DND-41 (cell line): Measurements from ENCODE around the gene TOMT.

ENCODE experiments used
- ATAC-seq: fragments of 200-7000 bp; cut with Tn5 transposase; 3 replicates; pipeline ENCODE4 v1.9.1; 2021; ENCODE audit warnings: low read depth; ENCODE audit not compliant: insufficient read depth
- DNase-seq: peaks from one replicate; pipeline ENCODE4 v3.0.0-alpha.2; 2020
- H2AFZ ChIP-seq: 2 replicates; pipeline ENCODE4 v1.6.0; 2012; ENCODE audit warnings: low read depth, low read length
- H3K27ac ChIP-seq: 2 replicates; pipeline ENCODE4 v1.5.1; 2012; ENCODE audit warnings: low read length, inconsistent platforms
- H3K27me3 ChIP-seq: fragments of 200-600 bp; sonication (generic); 2 replicates; pipeline ENCODE4 v1.6.0; 2012; ENCODE audit warnings: low read length, mild to moderate bottlenecking, inconsistent platforms; ENCODE audit not compliant: insufficient read depth, poor library complexity
- H3K36me3 ChIP-seq: 2 replicates; pipeline ENCODE4 v1.5.1; 2012; ENCODE audit warnings: low read length, inconsistent platforms; ENCODE audit not compliant: insufficient read depth
- H3K4me1 ChIP-seq: 2 replicates; pipeline ENCODE4 v1.5.1; 2012; ENCODE audit warnings: mild to moderate bottlenecking, low read length; ENCODE audit not compliant: insufficient read depth
- H3K4me2 ChIP-seq: 2 replicates; pipeline ENCODE4 v1.6.0; 2012; ENCODE audit warnings: mild to moderate bottlenecking, moderate library complexity, low read length, inconsistent platforms; ENCODE audit not compliant: insufficient read depth
- H3K4me3 ChIP-seq, 2 experiments: fragments of 200-600 bp in 1 of 2; shearing (Covaris generic) in 1 of 2; 2 replicates each; pipeline ENCODE4 v1.5.1; 2012 to 2016; ENCODE audit warnings: inconsistent platforms in 2 of 2, low read length in 2 of 2, mild to moderate bottlenecking in 2 of 2, low read depth in 1 of 2, moderate library complexity in 1 of 2
- H3K79me2 ChIP-seq: 2 replicates; pipeline ENCODE4 v1.6.0; 2012; ENCODE audit warnings: low read length, inconsistent platforms; ENCODE audit not compliant: insufficient read depth
- H3K9ac ChIP-seq: 2 replicates; pipeline ENCODE4 v1.6.0; 2012; ENCODE audit warnings: low read depth, mild to moderate bottlenecking, inconsistent platforms, low read length, moderate library complexity
- H3K9me3 ChIP-seq: 2 replicates; pipeline ENCODE4 v1.5.1; 2012; ENCODE audit warnings: low read length, moderate library complexity, mild to moderate bottlenecking, inconsistent platforms; ENCODE audit not compliant: insufficient read depth, severe bottlenecking
- H4K20me1 ChIP-seq: 2 replicates; pipeline ENCODE4 v1.6.0; 2012; ENCODE audit warnings: low read length; ENCODE audit not compliant: insufficient read depth
- CTCF ChIP-seq: IDR thresholded peaks from 2 replicates; pipeline ENCODE4 v1.5.1; 2012; ENCODE audit warnings: borderline replicate concordance, low read length, moderate library complexity, mild to moderate bottlenecking; ENCODE audit not compliant: poor library complexity, severe bottlenecking; ENCODE audit errors: extremely low read depth
- EZH2 ChIP-seq: IDR thresholded peaks from 3 replicates; pipeline ENCODE4 v1.6.1; 2012; ENCODE audit warnings: borderline replicate concordance, low read depth, mild to moderate bottlenecking, moderate library complexity, low read length, inconsistent platforms; ENCODE audit not compliant: severe bottlenecking

Gene TOMT

GRCh38 chr11:72098741-72099140 is 7.0 kb upstream of the TOMT start:
- Histone ChIP-seq H2AFZ (no peak overlapping the region), H4K20me1 (0 out of 2 replicates have a peak, but pooled peaks cover 2% of the 10 kb centered on the region), H3K4me2 (no peak overlapping the region), H3K9ac (no peak overlapping the region), H3K79me2 (peaks cover 44% of the 10 kb centered on the region), H3K4me1 (peaks cover 32% of the 10 kb centered on the region), H3K4me3 (no peak overlapping the region), H3K36me3 (peaks cover 66% of the 10 kb centered on the region), H3K9me3 (no peaks in the 10 kb centered on the region), H3K27ac (no peak overlapping the region), H3K27me3 (no peaks in the 10 kb centered on the region)
- DNase-seq (no peak), ATAC-seq (no peak)
- TF ChIP-seq CTCF (no peak), EZH2 (no peak)

- Histone ChIP-seq H3K4me2 (0 out of 2 replicates have a peak overlapping the region, but pooled peaks have one; percentile 88), H2AFZ (no peak overlapping the region), H3K27me3 (no peaks in the 10 kb centered on the region), H4K20me1 (0 out of 2 replicates have a peak, but pooled peaks cover 2% of the 10 kb centered on the region), H3K4me1 (peaks cover 38% of the 10 kb centered on the region), H3K4me3 (no peak overlapping the region), H3K79me2 (peaks cover 44% of the 10 kb centered on the region), H3K9ac (no peak overlapping the region), H3K9me3 (no peaks in the 10 kb centered on the region), H3K36me3 (peaks cover 57% of the 10 kb centered on the region), H3K27ac (no peak overlapping the region; the same call in 1 of the 2 replicates)
- DNase-seq = no peak
- TF ChIP-seq CTCF = no peak
- no peak for ATAC-seq
Measured at GRCh38 chr11:72100009-72100408, 5.7 kb upstream of the TOMT start.

- Histone ChIP-seq H3K9ac (0 out of 2 replicates have a peak overlapping the region, but pooled peaks have one; percentile 96), H4K20me1 (0 out of 2 replicates have a peak, but pooled peaks cover 2% of the 10 kb centered on the region), H3K27me3 (no peaks in the 10 kb centered on the region), H3K79me2 (peaks cover 44% of the 10 kb centered on the region), H3K4me3 (no peak overlapping the region), H3K36me3 (peaks cover 52% of the 10 kb centered on the region), H3K4me2 (peak overlapping the region; percentile 88; the same call in 1 of the 2 replicates), H2AFZ (no peak overlapping the region), H3K9me3 (no peaks in the 10 kb centered on the region), H3K27ac (no peak overlapping the region; the same call in 1 of the 2 replicates), H3K4me1 (peaks cover 38% of the 10 kb centered on the region)
- DNase-seq (no peak), ATAC-seq (no peak)
- TF ChIP-seq CTCF (no peak), EZH2 (no peak)
Measured at GRCh38 chr11:72100462-72100861, 5.3 kb upstream of the TOMT start.

- peaks cover 38% of the 10 kb centered on the region for H3K4me1 ChIP-seq
- TF ChIP-seq EZH2 = no peak
- H4K20me1 ChIP-seq = 0 out of 2 replicates have a peak, but pooled peaks cover 2% of the 10 kb centered on the region
- H2AFZ ChIP-seq = no peak overlapping the region
- no peaks in the 10 kb centered on the region for H3K9me3 ChIP-seq
- peak overlapping the region; percentile 95 for H3K27ac ChIP-seq
- peak overlapping the region; percentile 88 for H3K4me2 ChIP-seq
- H3K79me2 ChIP-seq = peaks cover 44% of the 10 kb centered on the region
- ATAC-seq (no peak), DNase-seq (no peak)
- no peaks in the 10 kb centered on the region for H3K27me3 ChIP-seq
- H3K4me3 ChIP-seq = peak overlapping the region; percentile 90 to 91
- peaks cover 46% of the 10 kb centered on the region for H3K36me3 ChIP-seq
- H3K9ac ChIP-seq = peak overlapping the region; percentile 96
Measured at GRCh38 chr11:72102162-72102561, 3.6 kb upstream of the TOMT start.
